NCI-H774 (cell line): ENCODE data around the gene LAMB4.

Experiments
- DNase-seq: peaks from one replicate; lab custom pipeline; 2025; lab: John Stamatoyannopoulos, UW

Gene LAMB4

DNA sequence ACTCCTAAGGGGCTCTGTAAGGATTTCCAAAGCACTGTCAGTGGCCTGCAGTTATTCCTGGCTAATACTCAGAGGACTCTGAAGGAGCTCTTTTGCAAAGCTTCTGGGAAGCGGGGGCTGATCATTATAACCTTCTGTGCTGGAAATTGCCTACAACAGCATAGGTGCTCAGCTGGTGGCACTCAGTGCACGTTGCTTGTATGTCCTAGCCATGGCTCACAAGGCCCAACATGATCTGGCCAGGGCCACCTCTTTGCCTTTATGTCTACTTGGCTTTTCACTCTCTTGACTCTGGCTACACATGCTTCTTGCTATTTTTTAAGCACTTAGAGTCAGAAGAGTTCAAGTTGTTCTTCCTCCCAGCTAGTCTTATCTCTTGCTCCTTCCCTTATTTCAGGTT, 17.5 kb downstream of the LAMB4 start:
- no peak for DNase-seq

DNA sequence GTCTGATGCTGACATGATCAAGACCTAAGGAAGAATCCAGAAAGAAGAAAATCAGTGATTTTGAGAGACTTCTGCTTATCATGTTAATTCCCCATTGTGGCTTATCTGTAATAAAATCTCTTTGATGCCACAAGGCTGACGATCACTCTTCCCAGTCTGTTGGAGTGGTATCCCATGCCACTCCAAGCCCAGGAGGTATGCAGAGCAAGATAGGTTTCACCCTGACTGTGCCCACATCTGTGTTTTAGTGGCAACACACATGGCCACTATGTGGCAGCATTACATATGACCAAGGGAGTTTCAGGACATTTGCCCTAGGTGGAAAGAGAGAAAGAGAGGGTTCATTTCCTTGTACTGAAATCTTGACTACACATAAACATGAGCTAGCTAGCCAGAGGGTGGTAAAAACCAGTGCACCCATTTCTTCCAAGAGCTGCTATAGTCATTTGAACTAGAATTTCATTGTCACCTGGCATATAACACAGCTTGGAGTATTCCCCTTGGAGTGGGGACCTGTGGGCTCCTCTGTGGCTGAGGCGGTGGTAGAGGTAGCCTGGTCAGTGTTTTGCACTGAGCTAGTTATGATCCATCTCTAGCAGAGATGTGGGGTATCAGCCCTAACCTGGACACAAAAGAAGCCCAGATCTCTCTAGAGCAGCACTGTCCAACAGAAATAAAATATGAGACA, 20.8 kb downstream of the LAMB4 start:
- DNase-seq: no peak

DNA sequence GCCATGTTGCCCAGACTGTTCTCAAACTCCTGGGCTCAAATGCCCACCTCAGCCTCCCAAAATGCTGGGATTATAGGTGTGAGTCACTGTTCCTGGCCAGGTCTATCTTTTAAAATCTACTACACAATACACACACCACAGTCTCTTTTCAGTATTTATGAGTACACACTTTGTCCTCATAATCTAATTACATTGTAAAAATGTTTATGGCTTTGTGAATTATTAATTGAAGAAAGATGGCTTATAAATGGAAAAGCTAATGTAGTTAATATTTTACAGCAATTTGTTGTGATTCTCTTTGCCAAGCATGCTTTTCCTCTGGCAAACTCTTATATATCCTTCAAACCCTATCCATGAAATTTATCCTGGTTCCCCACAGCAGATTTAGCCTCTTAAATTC, 22.0 kb downstream of the LAMB4 start:
- no peak for DNase-seq

DNA sequence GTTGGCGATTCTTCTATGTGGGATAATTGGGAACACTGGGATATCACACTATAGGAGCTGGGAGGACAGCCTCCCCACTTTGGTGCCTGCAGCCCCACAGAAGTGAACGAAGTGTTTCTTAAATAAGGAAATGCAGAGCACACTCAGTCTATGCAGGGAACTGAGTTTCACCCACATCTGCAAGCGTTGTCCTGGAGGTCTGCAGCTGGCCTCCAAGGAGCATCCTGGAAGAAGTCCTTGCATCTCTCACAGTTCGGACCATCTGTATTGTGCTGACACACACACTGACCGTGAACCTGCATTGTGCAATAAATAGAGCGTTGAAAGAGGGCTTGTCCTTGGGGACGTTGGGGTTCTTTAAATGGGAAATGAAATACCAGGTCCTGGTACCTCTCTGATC, 25.8 kb downstream of the LAMB4 start:
- DNase-seq: no peak

DNA sequence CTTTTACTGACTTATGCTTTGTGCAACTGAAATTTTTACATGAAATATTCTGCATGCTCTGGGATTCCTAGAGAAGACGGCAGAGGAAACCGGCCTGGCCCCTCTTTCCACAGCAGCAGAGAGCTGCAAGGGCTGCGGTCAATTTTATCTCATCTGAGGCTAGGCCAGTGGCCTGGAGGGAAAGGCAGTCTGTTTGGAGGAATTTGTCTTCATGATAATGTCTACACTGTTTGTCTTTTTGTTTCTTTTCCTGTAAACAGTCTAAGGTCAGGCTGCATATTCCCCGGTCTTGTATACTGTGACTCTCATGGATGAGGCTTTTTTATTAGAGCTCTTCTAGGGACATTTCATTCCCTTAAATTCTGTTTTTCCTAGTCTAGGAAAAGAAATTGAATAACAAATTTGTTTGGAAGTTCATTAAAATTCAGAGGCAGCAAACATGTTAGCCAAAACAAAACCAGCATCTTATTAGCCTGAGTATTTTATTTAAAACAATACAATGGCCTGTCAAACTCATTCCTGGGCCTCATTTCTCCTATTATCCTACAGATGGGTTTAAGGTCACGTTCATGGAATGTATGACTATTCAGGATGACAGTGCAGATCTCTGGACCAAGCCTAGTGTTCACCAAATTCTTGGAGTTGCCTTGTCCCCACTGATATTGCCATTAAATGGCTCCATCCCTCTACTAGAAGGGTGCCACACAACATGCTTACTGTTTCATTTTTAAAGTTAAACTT, 26.4 kb downstream of the LAMB4 start:
- no peak for DNase-seq

DNA sequence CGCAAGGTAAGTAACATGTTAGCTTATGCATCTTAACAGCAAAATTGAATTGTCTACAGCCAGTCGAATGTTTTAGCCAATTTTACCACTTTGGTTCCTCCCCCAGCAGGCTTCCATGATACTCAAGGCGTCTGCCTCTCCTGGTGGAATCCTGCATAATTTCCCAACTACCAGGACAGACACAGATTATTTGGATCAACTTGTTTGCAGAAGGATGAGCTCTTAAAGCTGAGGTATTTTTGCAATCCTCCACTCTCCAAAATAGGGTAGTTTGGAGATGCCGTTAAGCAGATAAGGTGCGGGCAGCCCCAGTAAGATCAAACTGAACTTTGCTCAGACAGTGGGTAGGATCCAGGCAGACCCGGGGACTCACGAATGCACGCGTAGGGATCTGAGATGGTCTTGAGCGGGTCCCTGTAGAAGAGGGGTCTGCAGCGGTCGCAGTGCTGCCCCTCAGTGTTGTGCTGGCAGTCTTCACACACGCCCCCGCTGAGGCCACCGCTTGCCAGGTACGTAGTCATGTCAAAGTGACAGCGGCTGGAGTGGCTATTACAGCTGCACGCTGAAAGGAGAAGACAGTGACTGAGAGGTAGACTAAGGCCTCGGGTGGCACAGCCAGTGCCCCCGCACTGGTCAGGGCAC, 27.4 kb downstream of the LAMB4 start:
- DNase-seq: no peak

DNA sequence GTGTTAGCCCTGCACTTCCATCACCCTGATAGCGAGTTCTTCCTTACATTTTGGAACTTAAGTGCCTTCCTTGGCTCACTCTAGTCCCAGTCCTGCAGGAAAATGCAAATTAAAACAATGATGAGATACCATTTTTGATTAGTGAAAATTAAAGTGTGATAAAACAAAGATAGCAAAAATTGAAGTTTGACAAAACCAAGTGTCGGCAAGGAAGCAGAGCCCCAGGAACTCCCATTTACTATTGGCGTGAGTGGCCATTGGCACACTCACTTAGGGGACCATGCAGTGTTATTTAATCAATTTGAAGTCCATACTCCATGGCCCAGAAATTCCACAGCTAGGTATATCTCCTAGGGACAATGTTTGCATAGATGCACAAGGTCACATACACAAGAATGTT, 28.4 kb downstream of the LAMB4 start:
- no peak for DNase-seq

DNA sequence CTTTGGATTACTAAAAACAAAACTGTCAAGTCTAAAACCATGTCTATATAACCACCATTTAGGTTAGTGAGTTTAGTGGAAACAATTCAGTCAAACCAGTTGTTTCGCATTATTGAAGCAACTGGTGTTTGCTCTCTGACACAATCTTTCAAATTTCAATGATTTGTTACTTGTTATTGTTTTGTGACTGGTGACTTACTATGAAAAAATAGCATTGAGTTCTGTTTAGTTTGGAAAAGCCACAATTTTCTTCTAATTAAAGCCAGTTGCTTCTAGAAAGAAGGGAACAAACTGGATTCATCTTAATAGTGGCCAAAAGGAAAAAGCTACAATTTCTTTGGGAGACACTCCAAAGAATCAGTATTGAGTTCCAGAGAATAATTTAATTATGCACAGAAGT, 30.4 kb downstream of the LAMB4 start:
- no peak for DNase-seq

DNA sequence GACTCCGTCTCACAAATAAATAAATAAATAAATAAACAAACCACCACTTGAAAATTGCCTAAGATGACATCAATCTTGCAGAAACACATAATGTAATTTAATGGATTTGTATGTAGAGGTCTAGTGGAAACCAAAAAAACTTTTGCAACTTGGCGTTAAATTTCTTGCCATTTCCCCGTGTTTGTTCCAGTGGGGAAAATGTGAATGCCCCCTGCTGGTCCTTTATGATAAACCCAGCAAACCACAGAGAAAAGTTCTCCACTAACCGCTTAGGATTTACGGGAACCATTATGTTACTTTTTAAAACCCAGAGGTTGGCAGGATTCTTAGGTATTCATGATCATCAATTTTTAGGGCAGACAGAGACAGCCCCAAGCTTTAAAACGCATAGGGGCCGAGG, 32.5 kb downstream of the LAMB4 start:
- DNase-seq: no peak

DNA sequence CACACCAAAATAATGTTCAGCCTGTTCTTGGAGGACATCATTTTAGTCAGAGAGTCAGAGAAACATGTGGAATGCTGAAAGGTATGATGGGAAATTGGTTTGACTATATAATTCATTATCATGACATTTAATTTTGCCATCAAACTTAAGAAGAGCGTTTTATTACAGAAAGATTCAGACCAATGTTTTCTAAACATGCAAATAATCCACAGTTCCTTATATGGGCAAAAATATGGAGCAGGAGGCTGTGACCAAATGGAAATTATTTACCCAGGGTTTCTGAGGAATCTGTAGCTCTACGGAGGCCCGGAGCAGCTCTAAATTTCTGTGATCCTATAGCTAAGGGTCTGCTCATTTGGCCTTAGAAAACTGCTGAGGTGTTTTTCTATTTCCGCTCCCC, 33.2 kb downstream of the LAMB4 start:
- DNase-seq: no peak

DNA sequence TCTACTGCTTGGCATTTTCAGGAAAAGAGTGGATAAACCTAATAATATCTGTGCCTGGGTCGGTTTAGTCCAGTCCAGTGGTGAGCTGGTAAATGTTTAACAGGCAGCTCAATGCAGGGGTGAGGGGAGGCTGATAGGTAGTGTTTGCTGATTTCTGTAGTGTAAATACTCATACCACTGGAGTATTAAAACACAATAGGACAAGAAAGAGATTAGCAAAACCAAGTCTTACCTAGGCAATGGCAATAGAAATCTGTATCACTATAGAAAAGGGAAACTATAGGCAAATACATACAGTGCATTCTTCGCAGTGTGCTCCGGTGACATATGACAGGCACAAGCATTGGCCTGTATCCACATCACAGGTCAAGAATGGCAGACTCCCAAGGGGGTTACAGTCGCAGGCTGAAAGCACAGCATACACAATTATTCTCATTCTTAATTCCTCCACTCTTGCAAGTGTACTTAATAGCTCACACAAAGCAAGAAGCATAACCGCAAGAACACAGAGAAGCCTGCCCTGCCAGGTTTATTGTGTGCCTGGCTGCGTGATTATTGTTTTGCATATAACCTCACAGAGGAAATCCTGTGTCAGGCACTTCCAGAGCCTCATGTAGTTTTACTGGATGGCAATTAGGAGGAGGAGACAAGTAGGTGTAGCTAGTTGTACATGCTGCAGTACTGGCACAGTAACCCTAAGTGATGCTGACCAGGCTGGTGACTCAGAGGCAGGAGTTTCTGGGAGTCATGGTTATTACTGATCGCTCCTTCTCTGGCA, 35.0 kb downstream of the LAMB4 start:
- DNase-seq: peak; percentile 24

DNA sequence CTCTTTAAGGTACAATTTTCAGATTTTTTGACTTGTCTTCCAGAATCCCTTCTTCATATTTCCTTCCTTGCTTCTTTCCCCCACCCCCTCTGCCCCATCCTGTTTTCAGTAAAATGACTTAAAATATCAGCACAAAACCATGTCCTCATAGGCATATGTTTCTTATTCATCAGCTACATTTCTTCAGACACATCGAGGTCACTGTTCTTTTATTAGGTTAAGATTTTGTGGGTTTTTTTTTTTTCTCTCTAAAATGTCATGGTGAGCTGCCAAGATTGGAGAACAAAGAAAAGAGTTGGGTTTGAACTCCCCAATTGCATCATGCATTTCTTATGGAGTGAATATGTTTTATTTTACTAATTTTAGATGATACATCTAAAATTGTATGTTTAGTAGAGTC, 35.8 kb downstream of the LAMB4 start:
- no peak for DNase-seq

DNA sequence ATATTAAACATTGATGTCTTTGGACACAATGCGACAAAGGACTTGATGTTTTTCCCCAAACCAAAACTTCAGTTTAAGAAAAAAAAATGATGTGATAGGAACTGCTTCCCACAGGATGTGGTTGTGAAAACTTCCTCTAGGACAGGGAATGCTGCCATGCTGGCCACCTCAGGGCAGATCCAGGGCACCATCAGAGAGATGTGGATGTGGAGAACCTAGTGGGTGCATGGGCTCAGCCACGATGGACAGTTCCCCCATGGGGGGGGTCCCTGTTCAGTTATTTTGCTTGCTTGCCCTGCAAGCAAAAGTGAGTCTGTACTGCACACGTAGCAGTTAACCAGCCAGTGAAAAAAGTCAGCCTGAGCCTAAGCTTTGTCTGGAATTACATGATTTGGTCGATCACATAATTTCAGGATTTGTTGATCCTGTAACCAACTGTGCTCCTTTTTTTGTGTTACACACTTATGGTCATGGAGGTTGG, 36.3 kb downstream of the LAMB4 start:
- DNase-seq: no peak

DNA sequence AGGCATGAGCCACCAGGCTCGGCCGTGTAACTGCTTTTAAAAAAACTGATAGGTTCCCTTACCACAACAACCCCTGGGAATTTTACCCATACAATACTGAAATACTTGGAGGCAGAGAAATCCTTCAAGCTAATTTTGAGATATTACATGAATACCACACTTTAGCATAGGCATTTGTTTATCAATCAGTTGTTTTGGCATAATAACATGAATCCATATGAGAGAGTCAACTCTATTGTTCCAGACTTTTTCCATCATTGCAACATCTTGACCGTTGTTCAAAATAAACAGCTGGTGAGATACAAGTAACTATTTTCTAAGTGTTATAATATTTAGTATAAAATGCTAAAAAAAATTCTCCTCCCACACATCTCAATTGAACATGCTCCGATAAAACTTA, 36.8 kb downstream of the LAMB4 start:
- no peak for DNase-seq

DNA sequence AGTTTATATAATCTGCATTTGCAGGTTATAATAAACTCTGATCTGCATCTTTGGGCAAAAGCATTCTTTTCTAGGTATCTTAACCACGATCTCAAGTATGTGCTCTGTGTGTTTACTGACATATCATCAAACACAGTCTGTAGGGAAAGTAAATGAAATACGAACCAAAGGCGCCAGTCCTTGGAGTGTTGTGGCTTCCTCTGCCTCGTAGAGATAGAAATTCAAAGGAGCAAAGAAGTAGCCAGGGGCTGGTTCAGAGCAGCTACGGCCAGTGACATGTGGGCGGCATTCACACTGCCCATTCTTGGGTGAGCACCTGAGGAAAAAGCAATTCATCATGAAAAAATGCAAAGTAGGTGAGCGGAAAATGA, 38.7 kb downstream of the LAMB4 start:
- no peak for DNase-seq

DNA sequence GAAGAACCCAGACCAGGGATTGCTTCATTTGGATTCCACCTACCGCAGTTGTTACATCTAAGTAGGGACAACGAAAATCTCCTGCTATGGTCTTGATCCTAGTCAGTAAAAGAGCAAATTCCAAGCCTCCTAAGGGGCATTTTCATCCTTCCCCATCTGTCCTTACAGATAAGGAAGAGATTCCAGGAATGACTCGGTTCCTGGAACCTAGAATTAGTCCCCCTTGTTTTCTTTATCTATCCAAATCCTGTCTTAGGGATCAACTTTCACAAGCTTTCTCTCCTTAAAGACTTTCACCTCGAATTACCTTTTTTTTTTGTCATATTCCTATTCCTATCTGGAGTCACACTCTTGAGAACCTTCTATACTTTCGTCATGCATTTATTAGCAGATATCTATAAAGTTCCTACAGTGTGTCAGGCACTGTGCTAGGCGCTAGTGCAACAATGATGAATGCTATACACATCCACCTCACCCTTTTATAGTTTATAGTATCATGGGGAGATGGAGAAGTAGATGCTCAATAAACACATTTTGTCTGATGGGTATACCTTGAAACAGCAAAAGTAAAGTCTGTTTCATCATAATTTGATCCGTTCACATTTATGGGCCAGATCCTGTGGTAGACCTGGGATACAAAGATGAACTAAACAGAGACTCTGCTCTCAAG, 39.2 kb downstream of the LAMB4 start:
- DNase-seq: no peak

DNA sequence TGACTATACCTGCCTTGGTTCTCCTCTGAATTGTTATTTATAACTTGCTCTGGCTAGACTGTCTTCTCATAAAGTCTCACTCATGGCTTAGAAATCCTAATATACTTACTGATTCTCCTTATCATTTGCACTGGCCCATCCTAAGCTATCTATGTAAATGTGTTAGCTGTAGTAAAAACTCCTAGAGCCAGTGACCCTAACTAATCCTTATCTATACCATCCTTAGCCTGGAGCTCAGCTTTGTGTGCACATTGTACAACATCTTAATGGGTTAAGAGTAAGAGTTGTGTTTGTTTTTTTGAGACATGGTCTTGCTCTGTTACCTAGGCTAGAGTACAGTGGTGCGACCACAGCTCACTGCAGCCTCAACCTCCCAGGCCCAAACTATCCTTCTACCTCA, 40.8 kb downstream of the LAMB4 start:
- no peak for DNase-seq

DNA sequence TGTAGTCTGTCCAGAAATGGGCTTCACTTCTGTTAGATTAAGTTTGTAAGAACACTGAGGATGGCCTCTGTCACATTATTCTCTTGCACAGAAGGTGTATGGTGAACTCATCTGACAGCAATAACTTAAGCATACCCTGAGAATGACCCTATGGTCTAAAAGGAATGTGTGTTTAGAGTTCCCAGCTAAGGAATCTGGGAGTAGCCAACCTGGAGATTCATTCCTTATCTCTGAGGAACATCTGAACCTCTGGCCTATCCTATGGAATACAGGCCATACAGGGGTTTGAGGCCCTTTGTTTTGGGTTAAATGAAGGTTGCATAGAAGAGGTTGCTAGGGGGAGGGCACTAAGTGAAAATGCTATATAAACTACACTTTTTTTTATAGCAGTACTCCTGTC, 41.4 kb downstream of the LAMB4 start:
- no peak for DNase-seq

DNA sequence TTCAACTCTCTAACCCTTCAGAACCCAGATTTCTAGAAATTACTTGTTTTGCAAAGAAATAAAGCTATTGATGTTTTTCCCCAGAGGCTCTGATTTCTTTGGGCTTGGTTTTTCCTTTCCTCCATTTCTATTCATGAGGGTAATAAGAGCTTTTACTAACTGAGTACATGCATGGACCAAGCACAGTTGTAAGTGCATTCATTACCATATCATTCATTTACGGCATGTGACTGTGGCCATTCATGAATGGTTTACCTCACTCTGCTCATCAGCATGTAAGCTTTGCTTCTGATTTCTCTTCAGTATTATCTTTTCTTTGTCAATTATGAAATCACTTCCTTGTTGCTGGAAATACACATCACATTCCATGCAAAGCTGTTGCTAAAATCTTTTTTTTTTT, 42.4 kb downstream of the LAMB4 start:
- no peak for DNase-seq

DNA sequence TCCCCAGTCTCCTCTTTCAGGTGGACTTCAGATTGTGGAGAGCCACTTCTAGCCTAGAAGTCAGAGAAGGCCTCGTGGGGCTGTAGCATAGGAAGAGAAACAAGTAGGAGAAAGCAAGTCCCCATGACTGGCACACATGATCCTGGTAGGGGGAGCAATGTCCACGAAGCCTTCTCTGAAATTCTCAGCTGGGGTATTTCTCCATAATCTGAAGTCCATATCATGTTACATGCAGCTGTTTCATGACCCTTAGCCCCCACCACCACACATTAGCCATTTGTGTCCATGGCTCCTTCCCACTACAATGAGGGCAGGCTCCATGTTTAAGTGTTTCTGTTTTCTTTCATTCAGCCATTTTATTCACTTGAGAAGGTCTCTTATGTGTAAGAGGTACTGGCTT, 43.2 kb downstream of the LAMB4 start:
- no peak for DNase-seq

DNA sequence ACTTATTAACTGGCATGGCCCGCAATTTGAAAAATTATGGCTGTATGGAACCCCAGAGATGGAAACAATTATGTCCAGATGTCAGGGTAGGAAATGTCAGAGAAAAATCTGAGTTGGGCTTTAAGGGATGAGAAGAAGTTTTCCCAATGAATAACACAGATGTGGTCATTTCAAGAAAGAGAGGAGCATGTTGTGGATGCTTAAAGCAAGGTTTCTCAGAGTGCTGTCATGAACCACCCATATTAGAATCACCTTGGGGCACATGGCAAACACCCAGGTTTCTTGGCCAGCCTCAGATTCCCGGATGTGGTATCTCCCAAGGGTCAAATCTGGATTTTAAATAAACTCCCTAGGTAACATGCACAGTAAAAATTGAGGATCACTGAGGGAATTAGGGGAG, 43.6 kb downstream of the LAMB4 start:
- no peak for DNase-seq

DNA sequence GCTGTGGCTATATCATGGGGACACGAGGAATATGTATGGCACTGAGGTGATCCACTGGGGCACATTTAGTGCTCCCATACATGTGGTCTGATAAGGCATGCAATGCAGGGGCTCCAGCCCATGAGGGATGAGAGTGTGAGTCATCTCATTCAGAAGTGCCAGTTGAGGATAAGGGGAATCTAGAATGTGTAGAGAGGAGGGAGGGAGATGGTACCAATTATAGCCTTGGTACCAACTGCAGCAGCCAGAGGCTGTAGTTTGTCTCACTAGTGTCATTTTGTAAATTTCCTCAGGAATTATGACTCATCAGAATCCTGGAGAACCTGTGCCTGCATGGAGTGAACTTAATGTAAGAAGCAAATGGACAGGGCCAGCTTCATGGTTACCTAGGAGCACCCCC, 46.2 kb downstream of the LAMB4 start:
- no peak for DNase-seq
